Measurements from ENCODE around the gene MYO1E. TPM values are rescaled to one million over a fixed set of nuclear protein-coding genes. Genes with fewer than 3 reads are reported as not detected.
"Not testable (repeated sequence)": the region's sequence is repeated elsewhere in the genome, so short reads cannot be mapped to it uniquely, and the experiment has no call there.

MYO1E gene
- total RNA-seq (2014; rRNA removed; shearing (Covaris generic)), result 3.6 and 16.9 TPM in 2 replicates

DNA sequence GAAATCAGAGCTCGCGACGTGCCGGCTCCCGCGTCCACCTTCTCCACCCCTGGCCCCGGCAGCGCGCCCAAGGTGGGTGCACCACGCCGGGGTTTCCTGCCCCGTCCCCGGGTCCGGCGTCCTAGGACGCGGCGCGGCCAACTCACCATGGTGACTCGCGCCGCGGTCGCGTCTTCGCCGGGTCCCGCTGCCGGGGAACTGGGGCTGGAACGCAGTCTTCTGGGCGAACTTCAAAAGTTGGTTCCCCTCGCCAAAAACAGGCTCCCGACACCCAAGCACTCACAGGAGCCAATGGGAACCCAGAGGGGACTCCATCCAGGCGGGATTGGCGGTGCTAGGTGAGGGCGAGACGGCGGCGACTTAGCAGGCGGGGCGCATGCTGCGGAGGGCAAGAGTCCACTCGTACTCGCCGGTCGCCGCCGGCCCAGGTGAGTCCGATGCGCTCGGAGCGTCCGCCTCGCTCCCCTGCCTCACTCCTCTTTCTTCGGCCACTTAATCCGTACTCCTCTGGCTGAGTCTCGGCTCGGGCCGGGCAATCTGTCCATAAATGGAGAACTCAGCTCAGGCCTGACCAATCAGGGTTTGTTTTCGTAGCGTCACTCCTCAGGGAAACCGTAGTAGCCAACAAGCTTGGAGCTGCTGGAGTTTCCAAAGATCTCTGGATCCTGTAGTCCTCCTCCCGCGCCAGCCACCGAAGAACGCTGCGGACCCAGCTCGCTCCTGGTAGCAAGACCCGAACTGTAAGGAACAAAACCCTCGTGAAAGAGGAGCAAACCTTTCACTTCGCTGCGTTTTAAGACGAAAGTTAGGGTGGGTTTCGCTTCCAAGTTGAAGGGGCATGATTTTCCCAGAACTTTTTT, at the start of gene MYO1E:
Gene MYO1E, minus strand, starts transcription at position 520 of the 860 bp plus-strand sequence. Its CDS starts 371 bp downstream, at position 149.
- DNase-seq (ENCODE audit: low spot score), result peak; percentile 87
- in situ Hi-C loops (cut with HindIII; ENCODE audit: low sequenced_read_pairs), result no loop called here

DNA sequence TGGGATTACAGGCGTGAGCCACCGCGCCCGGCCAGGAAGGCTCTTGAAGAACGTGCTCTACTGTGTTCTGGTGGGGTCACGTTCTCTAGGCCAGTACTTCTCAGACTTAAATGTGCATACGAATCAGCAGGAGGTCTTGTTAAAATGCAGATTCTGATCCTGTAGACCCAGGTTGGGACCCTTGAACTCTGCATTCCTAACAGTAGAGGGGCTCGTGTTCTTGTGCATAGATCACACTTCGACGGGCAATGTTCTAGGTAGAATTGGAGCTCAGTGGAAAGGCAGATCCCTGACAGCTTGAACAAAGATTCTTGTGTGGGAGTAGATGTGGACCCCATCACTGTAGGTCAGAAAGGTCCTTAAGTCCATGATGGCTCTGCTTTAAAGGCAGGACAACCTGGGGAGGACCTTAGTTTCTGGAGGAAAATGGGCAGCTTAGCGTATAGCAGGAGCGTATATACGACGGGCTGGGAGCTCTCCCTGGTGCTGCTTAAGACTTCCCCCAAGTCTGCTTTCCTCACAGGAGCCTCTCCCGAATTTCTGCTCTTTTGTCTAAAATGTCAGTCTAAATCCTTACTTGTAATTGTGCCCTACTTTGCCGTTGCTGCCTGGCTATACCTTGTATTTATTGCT, 48.4 kb upstream of the MYO1E start:
- no peak for DNase-seq (ENCODE audit: low spot score)
- in situ Hi-C loops (cut with HindIII; ENCODE audit: low sequenced_read_pairs), result no loop called here

- in situ Hi-C loops (cut with HindIII; ENCODE audit: low sequenced_read_pairs), result no loop called here
- DNase-seq (ENCODE audit: low spot score), result no peak
Observed at GRCh38 chr15:59420108-59420507, 47.4 kb upstream of the MYO1E start.

GRCh38 chr15:59419170-59419569, 46.5 kb upstream of the MYO1E start:
- no peak for DNase-seq (ENCODE audit: low spot score)
- in situ Hi-C loops (cut with HindIII; ENCODE audit: low sequenced_read_pairs), result no loop called here

DNA sequence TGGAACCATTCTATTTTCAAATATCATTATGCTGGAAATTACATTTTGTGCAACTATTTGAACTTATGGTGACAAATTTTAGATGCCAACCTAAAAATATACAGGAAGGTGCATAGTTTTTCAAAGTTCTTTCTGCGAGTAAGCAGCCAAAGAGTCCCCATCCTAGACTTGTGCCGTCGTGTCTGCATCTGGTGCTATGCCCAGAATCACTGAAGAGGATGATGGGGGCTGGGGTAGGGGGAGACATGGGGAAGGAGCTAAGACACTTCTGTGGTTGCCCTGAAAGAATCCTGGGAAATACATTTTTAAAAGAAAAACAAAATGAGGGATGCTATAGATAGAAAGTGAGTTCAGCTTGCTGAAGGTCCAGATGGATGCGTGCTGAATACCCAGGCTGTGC, 44.1 kb upstream of the MYO1E start:
- DNase-seq (ENCODE audit: low spot score), result no peak
- in situ Hi-C loops (cut with HindIII; ENCODE audit: low sequenced_read_pairs), result no loop called here

GRCh38 chr15:59413577-59413976, 40.9 kb upstream of the MYO1E start:
- no peak for DNase-seq (ENCODE audit: low spot score)
- in situ Hi-C loops (cut with HindIII; ENCODE audit: low sequenced_read_pairs), result no loop called here

GRCh38 chr15:59410391-59410896, 37.8 kb upstream of the MYO1E start:
- in situ Hi-C loops (cut with HindIII; ENCODE audit: low sequenced_read_pairs), result no loop called here

GRCh38 chr15:59407946-59408345, 35.3 kb upstream of the MYO1E start:
- DNase-seq (ENCODE audit: low spot score), result no peak
- in situ Hi-C loops (cut with HindIII; ENCODE audit: low sequenced_read_pairs), result no loop called here

More at GRCh38 chr15:59410391-59410896, 37.8 kb upstream of the MYO1E start:
- no peak for DNase-seq (ENCODE audit: low spot score)

DNA sequence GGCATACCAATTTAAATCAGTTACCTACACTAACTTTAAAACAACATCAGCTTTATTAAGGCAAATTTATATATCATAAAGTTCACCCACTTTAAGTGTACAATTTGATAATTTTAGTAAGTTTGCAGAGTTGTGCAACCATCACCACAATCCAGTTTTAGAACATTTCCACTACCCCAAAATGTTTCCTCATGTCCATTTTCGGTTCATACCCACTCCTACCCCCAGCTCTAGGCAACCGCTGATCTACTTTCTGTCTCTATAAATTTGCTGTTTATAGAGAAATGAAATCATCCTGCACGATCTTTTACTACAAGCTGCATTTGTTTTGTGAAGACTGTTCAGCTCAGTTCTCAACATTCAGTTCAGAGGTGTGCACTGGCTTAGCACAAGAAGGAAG, 33.8 kb upstream of the MYO1E start:
- DNase-seq (ENCODE audit: low spot score), result no peak
- in situ Hi-C loops (cut with HindIII; ENCODE audit: low sequenced_read_pairs), result no loop called here

- DNase-seq (ENCODE audit: low spot score), result no peak
- in situ Hi-C loops (cut with HindIII; ENCODE audit: low sequenced_read_pairs), result no loop called here
Observed at GRCh38 chr15:59405079-59405478, 32.4 kb upstream of the MYO1E start.

GRCh38 chr15:59401824-59402569, 29.3 kb upstream of the MYO1E start:
- no peak for DNase-seq (ENCODE audit: low spot score)
- in situ Hi-C loops (cut with HindIII; ENCODE audit: low sequenced_read_pairs), result no loop called here

DNA sequence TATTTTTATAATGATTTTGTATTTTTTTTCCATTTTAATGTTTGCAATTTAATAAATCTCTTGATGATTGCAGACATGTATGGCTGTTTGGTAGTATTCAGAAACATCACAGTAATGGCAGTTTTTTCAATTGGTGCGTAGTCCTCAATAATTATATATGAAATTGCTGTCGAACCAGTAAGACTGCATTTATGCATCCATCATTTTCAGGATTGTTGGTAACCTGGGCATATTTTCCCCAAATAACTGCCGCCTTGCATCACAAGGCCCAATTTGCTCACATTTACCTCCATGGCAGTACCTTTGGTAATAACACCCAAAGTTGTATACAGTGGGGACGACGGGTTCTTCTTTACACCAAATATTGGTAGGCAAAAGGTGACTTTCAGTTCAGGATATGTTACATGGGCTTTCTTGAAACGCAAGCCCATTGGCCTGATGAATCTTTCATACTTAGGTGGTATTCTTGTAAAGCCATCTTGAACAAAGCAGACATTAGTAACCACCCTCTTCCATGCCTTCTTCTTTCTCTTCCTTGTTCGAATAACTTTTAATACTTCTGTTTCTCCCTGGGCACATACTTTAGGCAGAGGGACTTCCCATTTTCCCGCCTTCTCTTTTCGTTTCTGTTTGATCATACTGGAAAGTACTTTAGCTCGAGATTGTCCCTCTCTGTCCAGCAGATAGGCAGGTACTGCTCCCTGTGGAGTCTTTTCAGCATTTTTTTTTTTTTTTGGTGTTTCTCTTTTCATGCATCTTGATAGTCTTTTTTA, 28.6 kb upstream of the MYO1E start:
- in situ Hi-C loops (cut with HindIII; ENCODE audit: low sequenced_read_pairs); DNase-seq (ENCODE audit: low spot score): not testable (repeated sequence)

- DNase-seq (ENCODE audit: low spot score), result no peak
- in situ Hi-C loops (cut with HindIII; ENCODE audit: low sequenced_read_pairs), result no loop called here
Observed at GRCh38 chr15:59400103-59400813, 27.6 kb upstream of the MYO1E start.

GRCh38 chr15:59399465-59400102, 26.9 kb upstream of the MYO1E start:
- no peak for DNase-seq (ENCODE audit: low spot score)
- in situ Hi-C loops (cut with HindIII; ENCODE audit: low sequenced_read_pairs), result no loop called here

GRCh38 chr15:59398220-59398619, 25.5 kb upstream of the MYO1E start:
- no peak for DNase-seq (ENCODE audit: low spot score)
- in situ Hi-C loops (cut with HindIII; ENCODE audit: low sequenced_read_pairs), result no loop called here

DNA sequence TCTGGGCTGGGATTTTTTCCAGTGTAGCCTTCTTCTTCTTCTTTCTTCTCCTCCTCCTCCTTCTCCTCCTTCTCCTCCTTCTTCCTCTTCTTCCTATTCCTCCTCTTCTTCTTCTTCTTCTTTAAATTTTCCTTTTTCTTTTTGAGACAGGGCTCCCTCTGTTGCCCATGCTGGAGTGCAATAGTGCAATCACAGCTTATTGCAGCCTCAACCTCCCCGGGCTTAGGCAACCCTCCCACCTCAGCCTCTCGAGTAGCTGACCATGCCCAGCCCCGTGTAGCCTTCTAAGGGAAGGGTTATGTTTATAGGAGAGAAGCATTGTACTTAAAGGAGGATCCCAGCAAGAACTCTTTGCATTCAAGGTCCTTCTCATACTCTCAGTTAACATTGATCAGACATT, 24.0 kb upstream of the MYO1E start:
- in situ Hi-C loops (cut with HindIII; ENCODE audit: low sequenced_read_pairs), result no loop called here
- DNase-seq (ENCODE audit: low spot score), result no peak

GRCh38 chr15:59396211-59396610, 23.5 kb upstream of the MYO1E start:
- DNase-seq (ENCODE audit: low spot score), result no peak
- in situ Hi-C loops (cut with HindIII; ENCODE audit: low sequenced_read_pairs), result no loop called here

GRCh38 chr15:59394166-59394661, 21.5 kb upstream of the MYO1E start:
- DNase-seq (ENCODE audit: low spot score), result no peak
- in situ Hi-C loops (cut with HindIII; ENCODE audit: low sequenced_read_pairs), result no loop called here
